CD4-positive, alpha-beta T cell (primary cell): ENCODE measurements around the gene KRT79. TPM values are rescaled to one million over a fixed set of nuclear protein-coding genes. Genes with fewer than 3 reads are reported as not detected.

ENCODE experiments used
- ATAC-seq: fragments of 200-7000 bp; cut with Tn5 transposase; one replicate; pipeline ENCODE4 v1.10.0; 2022; ENCODE audit warnings: mild to moderate bottlenecking; ENCODE audit not compliant: poor library complexity
- CTCF ChIA-PET: fragments of 350-600 bp; sonication (Branson Sonifier 250); formaldehyde crosslinking; loops from one replicate; lab custom pipeline; 2021; ENCODE audit warnings: antibody characterized with exemption, inconsistent platforms; lab: Charles Lee
- POLR2A ChIA-PET: fragments of 350-600 bp; sonication (Branson Sonifier 250); formaldehyde crosslinking; loops from one replicate; lab custom pipeline; 2021; ENCODE audit warnings: antibody characterized with exemption, inconsistent platforms; lab: Charles Lee
- DNase-seq, 14 experiments: peaks; one replicate each; pipeline ENCODE4 v3.0.0-alpha.2; 2013 to 2020; ENCODE audit warnings: mixed read lengths in 2 of 14
- H3K27ac ChIP-seq, 2 donors: one replicate each; pipeline versions ENCODE4 v1.5.1 to v1.7.0; 2013; ENCODE audit warnings: low read length in 2 of 2, low read depth in 1 of 2, mild to moderate bottlenecking in 1 of 2
- H3K27me3 ChIP-seq, 2 experiments: 1 replicate in 1 of 2; 2 replicates in 1 of 2; pipeline versions ENCODE4 v1.6.1 to v1.7.0; 2013; ENCODE audit warnings: low read length in 2 of 2, control low read depth in 1 of 2, mild to moderate bottlenecking in 1 of 2, moderate library complexity in 1 of 2; ENCODE audit not compliant: insufficient read depth in 2 of 2, control insufficient read depth in 1 of 2
- H3K36me3 ChIP-seq: one replicate; pipeline ENCODE4 v1.6.1; 2013; ENCODE audit warnings: low read length, control low read depth; ENCODE audit not compliant: insufficient read depth
- H3K4me1 ChIP-seq: one replicate; pipeline ENCODE4 v1.6.1; 2013; ENCODE audit warnings: low read length, control low read depth; ENCODE audit not compliant: insufficient read depth
- H3K4me3 ChIP-seq: one replicate; pipeline ENCODE4 v1.5.1; 2013; ENCODE audit warnings: mild to moderate bottlenecking, low read length, moderate library complexity
- H3K9me3 ChIP-seq, 2 experiments: 1 replicate in 1 of 2; 2 replicates in 1 of 2; pipeline versions ENCODE4 v1.6.1 to v1.7.0; 2013; ENCODE audit warnings: low read length in 2 of 2, mild to moderate bottlenecking in 2 of 2, control low read depth in 1 of 2, moderate library complexity in 1 of 2; ENCODE audit not compliant: control insufficient read depth in 1 of 2, insufficient read depth in 1 of 2
- H3K27ac Mint-ChIP-seq: one replicate; pipeline ENCODE4 v1.8.0; 2020; ENCODE audit warnings: mixed read lengths
- H3K27me3 Mint-ChIP-seq: one replicate; pipeline ENCODE4 v1.8.0; 2021; ENCODE audit warnings: mixed read lengths
- H3K36me3 Mint-ChIP-seq: one replicate; pipeline ENCODE4 v1.8.0; 2021; ENCODE audit warnings: low read depth, mixed read lengths
- H3K4me1 Mint-ChIP-seq: one replicate; pipeline ENCODE4 v1.8.0; 2021; ENCODE audit warnings: low read depth, mixed read lengths
- H3K4me3 Mint-ChIP-seq: one replicate; pipeline ENCODE4 v1.8.0; 2020; ENCODE audit warnings: mild to moderate bottlenecking, mixed read lengths
- H3K9me3 Mint-ChIP-seq: one replicate; pipeline ENCODE4 v1.8.0; 2020; ENCODE audit warnings: mixed read lengths
- intact Hi-C, 2 experiments: fragments of 100-400 bp; cut with DNase I in 1 of 2; cut with micrococcal nuclease in 1 of 2; formaldehyde crosslinking; loops; one replicate each; pipeline versions ENCODE4 v1.15.1 to v1.9.0; 2023 to 2025; cut with DNase I, micrococcal nuclease
- total RNA-seq, 174 experiments: library from RNA in 2 of 174; stranded (reverse) in 2 of 174; gene quantifications; one replicate each; pipeline ENCODE4 v1.2.3 and lab custom pipeline; 2021 to 2026
- TF ChIP-seq, protein P1 (sequence below): fragments of 200-600 bp; IDR thresholded peaks from one replicate; pipeline ENCODE4 v1.8.0; 2022; ENCODE audit warnings: antibody characterized with exemption, mild to moderate bottlenecking

Gene KRT79
- total RNA-seq, 2 experiments from 2014 or later = not detected

GRCh38 chr12:52776913-52777395, 57.2 kb downstream of the KRT79 start, which contains the start of gene KRT76:
Gene KRT76, minus strand, starts transcription at chr12:52777345. Its CDS starts 54 bp downstream, at chr12:52777291.
- H3K27me3 ChIP-seq = no peaks in the 10 kb centered on the region
- ChIA-PET CTCF (no interaction called here), POLR2A (no interaction called here)
- Mint-ChIP-seq H3K27ac (no peak within 1 kb of the TSS), H3K4me1 (no peaks in the 10 kb centered on the region), H3K36me3 (no peaks in the 10 kb centered on the region), H3K4me3 (no peak within 1 kb of the TSS), H3K27me3 (peaks cover 2% of the 10 kb centered on the region), H3K9me3 (no peaks in the 10 kb centered on the region)
- TF ChIP-seq, protein P1, sequence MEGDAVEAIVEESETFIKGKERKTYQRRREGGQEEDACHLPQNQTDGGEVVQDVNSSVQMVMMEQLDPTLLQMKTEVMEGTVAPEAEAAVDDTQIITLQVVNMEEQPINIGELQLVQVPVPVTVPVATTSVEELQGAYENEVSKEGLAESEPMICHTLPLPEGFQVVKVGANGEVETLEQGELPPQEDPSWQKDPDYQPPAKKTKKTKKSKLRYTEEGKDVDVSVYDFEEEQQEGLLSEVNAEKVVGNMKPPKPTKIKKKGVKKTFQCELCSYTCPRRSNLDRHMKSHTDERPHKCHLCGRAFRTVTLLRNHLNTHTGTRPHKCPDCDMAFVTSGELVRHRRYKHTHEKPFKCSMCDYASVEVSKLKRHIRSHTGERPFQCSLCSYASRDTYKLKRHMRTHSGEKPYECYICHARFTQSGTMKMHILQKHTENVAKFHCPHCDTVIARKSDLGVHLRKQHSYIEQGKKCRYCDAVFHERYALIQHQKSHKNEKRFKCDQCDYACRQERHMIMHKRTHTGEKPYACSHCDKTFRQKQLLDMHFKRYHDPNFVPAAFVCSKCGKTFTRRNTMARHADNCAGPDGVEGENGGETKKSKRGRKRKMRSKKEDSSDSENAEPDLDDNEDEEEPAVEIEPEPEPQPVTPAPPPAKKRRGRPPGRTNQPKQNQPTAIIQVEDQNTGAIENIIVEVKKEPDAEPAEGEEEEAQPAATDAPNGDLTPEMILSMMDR = no peak
- intact Hi-C loops = no loop called here
- peaks cover 0 to 5% of the 10 kb centered on the region in 2 experiments for H3K9me3 ChIP-seq
- ATAC-seq (no peak), DNase-seq (no peak)
- no peaks in the 10 kb centered on the region for H3K4me1 ChIP-seq
- no peak within 1 kb of the TSS for H3K4me3 ChIP-seq
- H3K27ac ChIP-seq = no peak within 1 kb of the TSS
- H3K36me3 ChIP-seq = no peaks in the 10 kb centered on the region

DNA sequence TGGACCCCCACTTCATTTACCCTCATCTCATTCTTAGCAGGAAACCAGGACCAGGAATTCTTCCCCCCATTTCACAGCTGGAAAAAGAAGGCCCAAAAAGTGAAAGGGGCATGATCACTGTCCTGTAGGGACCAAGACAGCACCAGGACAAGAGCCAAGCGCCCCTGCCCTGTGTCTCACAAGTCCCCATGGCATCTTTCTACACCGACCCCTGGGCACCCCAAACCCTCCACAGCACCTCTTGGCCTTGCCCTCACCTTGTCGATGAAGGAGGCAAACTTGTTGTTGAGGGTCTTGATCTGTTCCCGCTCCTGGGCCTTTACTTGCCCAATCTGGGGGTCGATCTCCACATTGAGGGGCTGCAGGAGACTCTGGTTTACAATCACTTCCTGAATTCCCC, 57.7 kb downstream of the KRT79 start:
- no peak overlapping the region for H3K27ac Mint-ChIP-seq
- no peaks in the 10 kb centered on the region for H3K4me1 ChIP-seq
- no peak for DNase-seq
- intact Hi-C loops = no loop called here
- ChIA-PET CTCF (interaction anchor here (0.8 kb wide), 1 partner anchor 12 kb away, joined by 4 read pairs; no protein-coding TSS in a partner anchor), POLR2A (no interaction called here)
- H3K4me1 Mint-ChIP-seq = no peaks in the 10 kb centered on the region
- H3K36me3 Mint-ChIP-seq = no peaks in the 10 kb centered on the region
- no peak overlapping the region for H3K27ac ChIP-seq
- H3K4me3 ChIP-seq = no peak overlapping the region
- no peak overlapping the region for H3K4me3 Mint-ChIP-seq
- ATAC-seq = no peak
- H3K27me3 ChIP-seq = no peaks in the 10 kb centered on the region
- H3K9me3 ChIP-seq = peaks cover 0 to 5% of the 10 kb centered on the region in 2 experiments
- no peaks in the 10 kb centered on the region for H3K36me3 ChIP-seq
- TF ChIP-seq, protein P1 = no peak
- H3K27me3 Mint-ChIP-seq = no peaks in the 10 kb centered on the region
- H3K9me3 Mint-ChIP-seq = no peaks in the 10 kb centered on the region

- H3K36me3 Mint-ChIP-seq = no peaks in the 10 kb centered on the region
- H3K27me3 Mint-ChIP-seq = peaks cover 4% of the 10 kb centered on the region
- no peaks in the 10 kb centered on the region for H3K4me1 Mint-ChIP-seq
- H3K4me3 ChIP-seq = no peak overlapping the region
- DNase-seq (no peak), ATAC-seq (no peak)
- intact Hi-C loops = no loop called here
- no peak overlapping the region for H3K4me3 Mint-ChIP-seq
- TF ChIP-seq, protein P1 = no peak
- H3K27ac ChIP-seq = no peak overlapping the region
- no peak overlapping the region for H3K27ac Mint-ChIP-seq
- no peaks in the 10 kb centered on the region for H3K27me3 ChIP-seq
- ChIA-PET CTCF (no interaction called here), POLR2A (no interaction called here)
- no peaks in the 10 kb centered on the region for H3K4me1 ChIP-seq
- no peaks in the 10 kb centered on the region for H3K36me3 ChIP-seq
- H3K9me3 Mint-ChIP-seq = no peaks in the 10 kb centered on the region
- H3K9me3 ChIP-seq = peaks cover 0 to 8% of the 10 kb centered on the region in 2 experiments
These were observed 59.4 kb downstream of the KRT79 start for GRCh38 chr12:52774629-52775250.
